Esophagus squamous epithelium (tissue), 5 donors: ENCODE measurements around the gene XPNPEP1. TPM values are rescaled to one million over a fixed set of nuclear protein-coding genes. Genes with fewer than 3 reads are reported as not detected.

Experiments
- DNase-seq: peaks from one replicate; lab custom pipeline; 2025; lab: John Stamatoyannopoulos, UW
- H3K27ac ChIP-seq, 4 donors: fragments of 200-600 bp; sonication (generic); one replicate each; pipeline ENCODE4 v1.5.1; 2016 to 2019; ENCODE audit warnings: mild to moderate bottlenecking in 1 of 4
- H3K27me3 ChIP-seq, 4 donors: fragments of 200-600 bp; sonication (generic); 1 replicate in 3 of 4; 2 replicates in 1 of 4; pipeline versions ENCODE4 v1.5.1 to v1.6.0; 2017 to 2021; ENCODE audit warnings: antibody characterized with exemption in 1 of 4
- H3K36me3 ChIP-seq, 3 donors: fragments of 200-600 bp; sonication (generic); one replicate each; pipeline ENCODE4 v1.5.1; 2016 to 2019
- H3K4me1 ChIP-seq, 3 donors: fragments of 200-600 bp; sonication (generic); one replicate each; pipeline ENCODE4 v1.5.1; 2017 to 2019
- H3K4me3 ChIP-seq, 4 donors: fragments of 200-600 bp; sonication (generic); 1 replicate in 3 of 4; 2 replicates in 1 of 4; pipeline ENCODE4 v1.5.1; 2016 to 2019; ENCODE audit warnings: mild to moderate bottlenecking in 2 of 4, moderate library complexity in 1 of 4
- H3K9me3 ChIP-seq, 3 donors: fragments of 200-600 bp; sonication (generic); one replicate each; pipeline ENCODE4 v1.5.1; 2016 to 2019
- POLR2A ChIP-seq, 4 donors: fragments of 450-650 bp; IDR thresholded peaks; one replicate each; pipeline ENCODE4 v1.6.1; 2017; ENCODE audit warnings: antibody characterized with exemption in 4 of 4, mild to moderate bottlenecking in 4 of 4, moderate library complexity in 3 of 4
- WGBS, 2 donors: methylation state at CpG; one replicate each; pipeline ENCODE4 v1.1.5; 2018; 5-methylcytosine and 5-hydroxymethylcytosine counted together
- intact Hi-C: fragments of 100-400 bp; cut with DNase I; formaldehyde crosslinking; loops from one replicate; pipeline ENCODE4 v1.15.0; 2022
- total RNA-seq, 4 donors: library from RNA; depleted of rRNA; stranded (reverse); fragments of >200 nt; gene quantifications; one replicate each; pipeline ENCODE4 v1.1.0, GENCODE V29; 2016
- TF ChIP-seq, protein P1 (sequence below), 6 experiments: fragments of 450-650 bp in 4 of 6; fragments of 200-600 bp in 2 of 6; sonication (generic) in 2 of 6; IDR thresholded peaks; one replicate each; pipeline ENCODE4 v1.5.1; 2016 to 2019; ENCODE audit warnings: antibody characterized with exemption in 6 of 6, mild to moderate bottlenecking in 4 of 6, moderate library complexity in 4 of 6
- donor health status: DM: yes; HTN: yes; CAD: no.

The XPNPEP1 gene
- total RNA-seq, 4 donors from 2014 or later = 39.0 to 79.3 (median 60.1) TPM

DNA sequence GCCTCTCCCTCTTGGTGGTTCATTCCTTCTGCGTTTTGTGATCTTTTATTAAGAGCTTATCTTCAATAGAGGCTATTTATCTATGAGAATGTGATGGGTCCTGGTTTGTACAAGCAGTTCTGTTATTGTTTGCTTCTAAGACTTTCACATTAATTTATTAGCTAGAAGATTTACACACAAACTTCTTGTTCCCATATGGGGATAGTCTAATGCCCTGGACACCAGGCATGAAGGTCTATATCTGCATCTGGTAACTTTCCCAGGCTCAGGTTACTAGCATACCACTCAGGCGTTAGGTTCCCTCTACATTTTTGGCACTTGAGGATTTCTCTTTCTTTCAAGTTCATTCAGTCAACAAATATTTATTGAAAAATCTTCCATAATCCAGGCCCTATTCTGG is 7.7 kb downstream of the XPNPEP1 start:
- Histone ChIP-seq H3K36me3 (peaks cover 0 to 14% (median 4%) of the 10 kb centered on the region in 3 donors), H3K27ac (peak overlapping the region in 2 of 4 donors; percentile 26 to 28), H3K9me3 (no peaks in the 10 kb centered on the region), H3K4me1 (peaks cover 0 to 51% (median 17%) of the 10 kb centered on the region in 3 donors), H3K27me3 (no peaks in the 10 kb centered on the region), H3K4me3 (no peak overlapping the region)
- intact Hi-C loops = no loop called here
- no peak for TF ChIP-seq POLR2A (IDR thresholded peaks at IDR 0.05)
- TF ChIP-seq, protein P1, sequence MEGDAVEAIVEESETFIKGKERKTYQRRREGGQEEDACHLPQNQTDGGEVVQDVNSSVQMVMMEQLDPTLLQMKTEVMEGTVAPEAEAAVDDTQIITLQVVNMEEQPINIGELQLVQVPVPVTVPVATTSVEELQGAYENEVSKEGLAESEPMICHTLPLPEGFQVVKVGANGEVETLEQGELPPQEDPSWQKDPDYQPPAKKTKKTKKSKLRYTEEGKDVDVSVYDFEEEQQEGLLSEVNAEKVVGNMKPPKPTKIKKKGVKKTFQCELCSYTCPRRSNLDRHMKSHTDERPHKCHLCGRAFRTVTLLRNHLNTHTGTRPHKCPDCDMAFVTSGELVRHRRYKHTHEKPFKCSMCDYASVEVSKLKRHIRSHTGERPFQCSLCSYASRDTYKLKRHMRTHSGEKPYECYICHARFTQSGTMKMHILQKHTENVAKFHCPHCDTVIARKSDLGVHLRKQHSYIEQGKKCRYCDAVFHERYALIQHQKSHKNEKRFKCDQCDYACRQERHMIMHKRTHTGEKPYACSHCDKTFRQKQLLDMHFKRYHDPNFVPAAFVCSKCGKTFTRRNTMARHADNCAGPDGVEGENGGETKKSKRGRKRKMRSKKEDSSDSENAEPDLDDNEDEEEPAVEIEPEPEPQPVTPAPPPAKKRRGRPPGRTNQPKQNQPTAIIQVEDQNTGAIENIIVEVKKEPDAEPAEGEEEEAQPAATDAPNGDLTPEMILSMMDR (IDR thresholded peaks at IDR 0.05) = no peak
- WGBS, 2 donors = 67 to 95% methylated on average over 2 of the region's 2 CpGs
- DNase-seq = no peak

- Histone ChIP-seq H3K4me1 (peaks cover 0 to 45% (median 17%) of the 10 kb centered on the region in 3 donors), H3K27ac (peak overlapping the region in 3 of 4 donors; percentile 1 to 28 (median 26)), H3K27me3 (no peaks in the 10 kb centered on the region), H3K9me3 (no peaks in the 10 kb centered on the region), H3K36me3 (peaks cover 0 to 14% (median 4%) of the 10 kb centered on the region in 3 donors), H3K4me3 (no peak overlapping the region)
- intact Hi-C loops = no loop called here
- DNase-seq = no peak
- TF ChIP-seq, protein P1 (IDR thresholded peaks at IDR 0.05) = no peak
- no peak for TF ChIP-seq POLR2A (IDR thresholded peaks at IDR 0.05)
- WGBS, 2 donors = 4 to 25% methylated on average over 3 of the region's 3 CpGs
These were observed 8.3 kb downstream of the XPNPEP1 start for GRCh38 chr10:109914966-109915365.

GRCh38 chr10:109913306-109913892 is 9.9 kb downstream of the XPNPEP1 start:
- peak overlapping the region; percentile 56 to 73 (median 58) for H3K27ac ChIP-seq
- intact Hi-C loops = no loop called here
- no peaks in the 10 kb centered on the region for H3K27me3 ChIP-seq
- H3K4me1 ChIP-seq = peaks cover 0 to 43% (median 17%) of the 10 kb centered on the region in 3 donors
- H3K9me3 ChIP-seq = no peaks in the 10 kb centered on the region
- DNase-seq = no peak
- TF ChIP-seq POLR2A (IDR thresholded peaks at IDR 0.05) = no peak
- TF ChIP-seq, protein P1 (IDR thresholded peaks at IDR 0.05) = no peak
- no peak overlapping the region for H3K4me3 ChIP-seq
- peaks cover 0 to 24% (median 4%) of the 10 kb centered on the region in 3 donors for H3K36me3 ChIP-seq
- 34 to 45% methylated on average over 4 of the region's 4 CpGs for WGBS, 2 donors

GRCh38 chr10:109912335-109913281 is 10.7 kb downstream of the XPNPEP1 start:
- Histone ChIP-seq H3K36me3 (peaks cover 0 to 30% (median 5%) of the 10 kb centered on the region in 3 donors), H3K27ac (peak overlapping the region; percentile 56 to 73 (median 58)), H3K9me3 (no peaks in the 10 kb centered on the region), H3K4me1 (peaks cover 0 to 43% (median 17%) of the 10 kb centered on the region in 3 donors), H3K27me3 (no peaks in the 10 kb centered on the region), H3K4me3 (no peak overlapping the region)
- no peak for TF ChIP-seq POLR2A (IDR thresholded peaks at IDR 0.05)
- TF ChIP-seq, protein P1 (IDR thresholded peaks at IDR 0.05) = no peak
- DNase-seq = no peak
- intact Hi-C loops = no loop called here
- 34 to 48% methylated on average over 2 of the region's 2 CpGs for WGBS, 2 donors
